K562 treated with DMSO at 1 percent for 4 hours (cell line): ENCODE results near the gene NFE2. TPM values are rescaled to one million over a fixed set of nuclear protein-coding genes. Genes with fewer than 3 reads are reported as not detected.

ENCODE experiments used
- total RNA-seq: library from RNA; unstranded; fragments of 300-600 nt; gene quantifications from 2 replicates; pipeline ENCODE4 v1.2.3, GENCODE V29; 2022; ENCODE audit not compliant: insufficient read depth

Gene NFE2
- total RNA-seq = 50.2 and 75.3 TPM in 2 replicates

DNA sequence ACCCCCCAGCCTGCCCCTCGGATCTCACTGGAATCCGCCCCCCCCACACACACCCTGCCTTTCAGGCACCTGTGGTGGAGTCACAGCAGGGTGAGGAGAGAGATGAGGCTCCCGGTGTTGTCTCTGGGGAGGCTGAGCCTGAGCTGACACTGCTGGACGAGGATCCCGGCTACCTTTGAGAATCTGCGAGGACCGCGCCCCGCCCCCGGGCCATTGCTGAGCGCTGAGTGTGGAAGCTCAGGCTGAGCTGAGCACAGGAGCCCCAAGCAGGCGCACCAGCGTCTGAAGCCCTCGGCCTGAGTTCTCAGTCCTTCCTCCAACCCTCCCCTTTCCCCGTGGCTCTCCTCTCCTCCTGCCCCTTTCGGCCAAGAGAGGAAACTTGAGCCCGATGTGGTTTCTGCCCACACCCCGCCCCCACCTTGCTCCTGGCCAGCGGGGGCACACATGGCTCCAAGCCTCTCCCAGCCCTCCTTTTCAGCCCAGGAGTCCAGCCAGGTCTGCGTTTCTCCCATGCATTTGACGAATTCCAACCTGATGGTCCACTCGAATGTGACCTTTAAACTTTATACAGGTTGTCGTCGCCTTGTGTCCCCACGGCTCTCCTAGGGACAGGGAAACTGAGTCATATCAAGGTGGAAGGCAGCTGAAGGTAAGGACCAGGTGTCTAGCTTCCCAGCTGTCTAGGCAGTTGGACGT is at the start of gene NFE2:
NFE2 (minus strand) TSS at position 284 of the 696 bp plus-strand sequence. CDS start 5,767 bp downstream, outside the sequence.

DNA sequence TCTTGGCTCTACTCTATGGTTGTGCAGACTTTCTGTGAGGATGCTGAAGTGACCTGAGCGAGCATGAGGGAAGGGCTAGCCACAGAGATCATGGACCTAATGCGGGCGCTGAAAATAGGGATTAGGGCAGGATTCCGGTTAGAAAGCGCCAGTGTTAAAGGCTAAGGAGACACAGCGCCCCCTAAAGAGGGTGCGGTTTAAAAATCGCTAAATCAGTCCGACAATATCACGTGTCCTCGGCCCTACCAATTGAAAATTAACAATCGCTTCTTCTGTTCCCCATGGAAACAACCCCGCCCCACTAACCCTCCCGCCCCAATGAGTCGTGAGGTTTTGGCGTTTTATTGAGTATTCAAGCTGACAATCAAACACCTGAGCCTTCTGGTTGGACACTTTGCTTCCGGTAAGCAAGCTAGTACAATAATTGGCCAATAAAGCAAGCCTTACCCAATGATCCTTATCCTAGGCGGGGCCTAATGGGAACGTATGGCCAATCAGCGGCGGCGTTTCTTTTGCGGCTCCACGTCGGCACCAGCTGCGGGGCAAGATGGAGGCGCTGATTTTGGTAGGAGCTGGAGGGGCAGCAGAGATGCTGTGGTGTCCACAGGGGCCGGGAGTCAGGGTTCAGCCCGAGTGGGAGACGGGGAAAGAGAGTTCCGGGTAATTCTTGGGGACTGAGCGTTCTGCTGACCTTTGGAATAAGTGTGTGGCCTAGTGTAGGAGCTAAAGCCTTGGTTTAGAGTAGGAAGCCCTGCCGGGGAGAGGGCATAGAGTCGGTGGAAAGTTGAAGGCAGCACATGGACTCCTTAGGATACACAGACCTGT is 24.0 kb upstream of the NFE2 start, which contains the start of gene COPZ1:
COPZ1 (plus strand) TSS at position 515 of the 825 bp plus-strand sequence; CDS start at position 548, 33 bp downstream.

DNA sequence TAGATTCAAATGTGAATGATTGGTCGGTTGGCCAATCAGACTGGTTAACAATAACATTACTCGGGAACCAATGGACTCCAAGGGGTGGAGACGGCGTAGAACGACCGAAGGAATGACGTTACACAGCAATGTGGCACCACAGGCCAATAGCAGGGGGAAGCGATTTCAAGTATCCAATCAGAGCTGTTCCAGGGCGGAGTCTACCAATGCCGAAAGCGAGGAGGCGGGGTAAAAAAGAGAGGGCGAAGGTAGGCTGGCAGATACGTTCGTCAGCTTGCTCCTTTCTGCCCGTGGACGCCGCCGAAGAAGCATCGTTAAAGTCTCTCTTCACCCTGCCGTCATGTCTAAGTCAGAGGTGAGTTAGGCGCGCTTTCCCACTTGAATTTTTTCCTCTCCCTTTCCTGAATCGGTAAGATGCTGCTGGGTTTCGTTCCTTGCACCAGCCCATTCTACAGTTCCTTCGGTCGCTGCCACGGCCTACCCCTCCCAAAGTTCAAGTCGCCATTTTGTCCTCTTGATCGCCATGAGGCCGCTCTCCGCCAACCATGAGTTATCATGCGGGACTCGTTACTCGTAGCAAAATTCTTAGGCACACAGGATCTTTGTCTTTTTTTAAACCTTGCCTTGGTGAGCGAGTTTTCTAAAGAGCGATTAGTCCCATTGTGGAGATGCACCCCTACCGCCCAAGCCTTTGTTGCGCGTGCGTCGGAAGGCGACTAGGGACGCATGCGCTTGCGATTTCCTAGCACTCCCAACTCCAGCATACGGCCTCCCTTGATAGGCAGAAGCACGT is 20.2 kb downstream of the NFE2 start, which contains the start of gene HNRNPA1:
HNRNPA1 (plus strand) TSS at position 259 of the 793 bp plus-strand sequence; CDS start at position 341, 82 bp downstream.

DNA sequence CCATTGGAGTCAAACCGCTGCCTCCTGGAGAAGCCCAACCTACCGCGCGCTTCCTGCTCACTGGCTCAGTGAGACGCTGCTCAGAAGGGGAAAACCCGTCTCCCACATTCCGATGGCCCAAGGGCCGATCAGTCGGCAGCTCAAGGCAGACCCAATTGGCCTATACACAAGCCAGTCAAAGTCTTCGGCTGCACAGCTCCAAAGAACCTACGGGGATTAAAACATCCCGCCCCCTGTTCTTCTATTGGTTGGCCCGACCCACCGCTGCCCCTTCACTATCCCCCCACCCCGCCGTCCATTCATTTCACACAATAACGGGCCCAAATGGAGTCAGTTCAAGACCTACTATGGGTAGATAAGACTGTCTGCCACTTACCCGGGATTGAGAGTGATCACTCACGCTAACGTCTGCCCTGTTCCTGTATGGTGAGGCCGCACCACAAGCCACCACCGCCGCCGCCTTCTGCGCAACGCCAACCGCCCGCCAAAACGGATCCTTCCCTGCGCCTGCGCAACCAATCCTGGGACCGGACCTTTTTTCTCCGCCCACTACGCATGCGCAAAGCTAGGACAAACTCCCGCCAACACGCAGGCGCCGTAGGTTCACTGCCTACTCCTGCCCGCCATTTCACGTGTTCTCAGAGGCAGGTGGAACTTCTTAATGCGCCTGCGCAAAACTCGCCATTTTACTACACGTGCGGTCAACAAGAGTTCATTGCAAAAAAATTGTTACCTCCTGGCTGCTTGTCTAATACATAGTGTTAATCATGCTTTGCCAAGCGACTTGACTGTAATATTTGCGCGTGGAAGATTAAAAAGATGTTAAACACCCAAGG is 21.0 kb downstream of the NFE2 start, which contains the start of gene CBX5:
CBX5 (minus strand) TSS at position 491 of the 836 bp plus-strand sequence. CDS start 22,472 bp downstream, outside the sequence.

Other genes starting within 250 kb of the NFE2 start
- gene HOXC4, start 247.2 kb downstream of the NFE2 start, total RNA-seq = not detected in 2 replicates
- gene SMUG1, start 112.0 kb downstream of the NFE2 start, total RNA-seq = 21.5 and 24.2 TPM in 2 replicates
- 23.7 and 30.5 TPM in 2 replicates for gene CBX5, start 20.9 kb downstream of the NFE2 start, total RNA-seq
- 2,080 and 2,209 TPM in 2 replicates for gene HNRNPA1, start 20.3 kb downstream of the NFE2 start, total RNA-seq
- 164 and 178 TPM in 2 replicates for gene COPZ1, start 24.1 kb upstream of the NFE2 start, total RNA-seq
- not detected in 2 replicates for gene GPR84, start 63.5 kb upstream of the NFE2 start, total RNA-seq
- gene ZNF385A, start 83.7 kb upstream of the NFE2 start, total RNA-seq = 24.3 and 36.6 TPM in 2 replicates
- gene ITGA5, start 118.3 kb upstream of the NFE2 start, total RNA-seq = 56.9 and 93.7 TPM in 2 replicates
- 315 and 349 TPM in 2 replicates for gene GTSF1, start 172.6 kb upstream of the NFE2 start, total RNA-seq
- gene NCKAP1L, start 196.7 kb upstream of the NFE2 start, total RNA-seq = 37.5 and 42.0 TPM in 2 replicates
- 3.0 and 4.4 TPM in 2 replicates for gene PDE1B, start 248.6 kb upstream of the NFE2 start, total RNA-seq